Metanephros (tissue), 1 donor: ENCODE measurements around the gene NCAM2. TPM values are rescaled to one million over a fixed set of nuclear protein-coding genes. Genes with fewer than 3 reads are reported as not detected.

Experiments used
- total RNA-seq: library from RNA; depleted of rRNA; stranded (reverse); fragments of >200 nt; gene quantifications from one replicate; pipeline ENCODE4 v1.2.3, GENCODE V29; 2014

Gene NCAM2
- total RNA-seq = 4.5 TPM

DNA sequence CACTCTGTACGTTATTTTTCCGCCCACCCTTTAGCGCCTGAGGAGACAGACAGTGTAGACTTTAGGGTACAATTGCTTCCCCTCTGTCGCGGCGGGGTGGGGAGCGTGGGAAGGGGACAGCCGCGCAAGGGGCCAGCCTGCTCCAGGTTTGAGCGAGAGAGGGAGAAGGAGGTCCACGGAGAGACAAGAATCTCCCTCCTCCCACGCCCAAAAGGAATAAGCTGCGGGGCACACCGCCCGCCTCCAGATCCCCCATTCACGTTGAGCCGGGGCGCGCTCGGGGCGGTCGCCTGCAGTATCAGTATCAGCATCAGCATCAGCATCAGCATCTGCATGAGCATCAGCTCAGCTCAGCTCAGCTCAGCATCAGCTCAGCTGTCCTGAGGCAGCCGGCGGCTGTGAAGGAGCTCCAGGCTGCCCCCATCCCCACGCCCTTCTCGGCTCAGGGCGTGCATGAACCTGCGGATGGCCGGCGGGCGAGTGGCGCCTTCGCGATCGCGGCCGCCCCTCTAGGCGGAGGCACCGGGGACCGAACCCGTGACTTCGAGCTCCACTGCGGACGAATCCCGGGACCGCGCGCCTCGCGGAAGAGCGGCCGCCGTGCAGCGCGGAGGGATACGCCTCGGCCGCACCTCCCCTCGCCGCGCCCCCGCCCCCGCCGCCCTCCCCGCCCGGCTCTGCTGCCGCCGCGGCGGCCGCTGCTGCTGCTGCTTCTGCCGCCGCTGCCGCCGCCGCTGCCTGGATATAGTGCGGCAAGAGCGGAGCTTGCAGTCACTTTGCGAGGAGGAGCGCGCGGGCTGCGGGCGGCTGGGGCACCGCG lies at the start of gene NCAM2:
Gene NCAM2 (plus strand): TSS at position 774 of the 820 bp plus-strand sequence.

